ENCODE measurements around the gene ARHGAP4.

The ARHGAP4 gene

DNA sequence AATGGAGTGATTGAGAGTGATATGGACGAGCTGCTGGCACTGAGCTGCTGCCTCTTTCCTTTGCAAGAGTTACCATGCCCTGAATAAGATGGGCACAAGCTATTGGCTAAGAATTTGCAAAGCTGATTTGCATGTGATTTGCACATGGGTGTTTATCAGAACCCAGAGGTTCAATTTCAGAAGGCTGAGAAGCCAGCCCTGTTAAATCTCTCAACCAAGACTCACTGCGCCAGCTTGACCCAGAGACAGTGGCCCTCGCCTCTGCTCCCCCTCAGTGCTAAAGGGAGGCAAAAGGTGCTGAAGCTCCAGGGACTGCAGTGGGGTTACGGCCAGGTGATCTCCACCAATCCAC lies 701 bp downstream of the ARHGAP4 start:
- no peak for DNase-seq

DNA sequence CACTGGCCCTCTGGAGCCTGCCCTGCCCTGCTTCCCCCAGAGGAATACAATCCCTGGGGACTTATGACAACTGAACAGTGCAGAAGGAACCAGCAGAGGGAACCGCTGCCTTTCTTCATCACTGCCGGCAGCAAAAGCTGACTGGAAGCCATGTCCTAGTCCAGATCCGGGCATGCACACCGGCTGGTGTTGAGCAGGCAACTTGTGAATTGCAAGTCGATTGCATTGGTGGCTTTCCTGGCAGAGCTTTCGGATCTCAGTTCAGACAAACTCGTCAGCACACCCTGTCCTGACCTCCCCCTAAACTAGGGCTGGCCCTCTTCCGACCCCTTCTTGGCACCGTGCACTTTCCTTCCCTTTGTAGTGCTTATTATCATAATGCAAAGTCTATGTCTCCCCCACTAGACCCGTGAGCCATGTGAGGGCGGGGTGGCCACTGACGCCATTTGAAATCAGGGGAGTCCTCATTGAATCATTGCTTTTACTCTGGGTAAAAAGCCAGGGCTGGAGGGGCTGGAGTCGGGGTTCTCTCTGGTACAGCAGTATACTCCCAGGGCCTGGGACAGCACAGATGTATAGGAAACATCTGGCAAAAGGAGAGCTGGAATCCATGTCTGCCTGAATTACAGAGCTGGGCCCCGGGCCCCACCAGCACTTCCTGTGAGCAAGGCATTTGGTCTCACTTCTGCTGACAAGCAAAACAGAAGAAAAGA lies 1.8 kb downstream of the ARHGAP4 start:
- DNase-seq = peak; percentile 12 to 45

DNA sequence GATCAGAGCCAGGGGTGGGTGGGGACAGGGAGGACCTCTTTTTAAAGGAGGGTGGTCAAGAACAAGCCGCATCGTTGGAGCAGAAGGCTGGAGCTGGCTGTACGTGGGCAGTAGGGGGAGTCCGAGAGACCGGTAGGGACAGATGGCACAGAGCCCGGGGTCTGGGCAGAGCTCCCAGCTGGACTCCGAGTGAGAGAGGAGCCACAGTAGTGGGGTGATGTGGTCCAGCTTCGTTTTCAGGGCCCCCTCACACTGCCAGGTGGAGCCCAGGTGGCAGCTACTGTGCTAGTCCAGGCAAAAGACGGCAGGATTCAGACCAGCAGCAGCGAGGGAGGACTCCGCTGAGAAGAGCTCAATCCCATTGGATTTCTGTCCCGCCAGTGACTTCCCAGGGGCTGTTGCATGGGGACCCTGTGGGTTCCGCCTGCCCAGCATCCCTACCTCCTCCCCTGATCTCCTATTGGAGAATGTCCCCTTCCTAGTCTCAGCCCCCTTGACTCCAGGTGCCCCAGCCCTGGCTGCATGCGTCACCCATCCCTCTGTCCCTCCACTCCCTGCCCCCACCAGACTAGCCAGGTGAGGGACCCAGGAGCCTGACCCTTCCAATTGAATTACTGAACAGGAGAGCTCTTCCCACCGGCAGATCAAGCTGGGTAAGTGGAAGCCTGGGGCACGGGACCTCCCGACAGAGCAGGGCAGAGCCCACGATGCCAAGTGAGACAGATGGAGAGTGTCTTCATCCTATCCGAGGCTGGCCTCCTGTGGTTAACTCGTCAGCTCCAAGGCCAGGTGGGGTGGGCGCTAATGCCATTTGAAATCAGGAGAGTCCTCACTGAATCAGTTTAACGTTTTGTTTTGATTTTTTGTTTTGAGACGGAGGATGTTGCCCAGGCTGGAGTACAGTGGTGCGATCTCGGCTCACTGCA lies 2.9 kb downstream of the ARHGAP4 start:
- DNase-seq = peak; percentile 29 to 56

DNA sequence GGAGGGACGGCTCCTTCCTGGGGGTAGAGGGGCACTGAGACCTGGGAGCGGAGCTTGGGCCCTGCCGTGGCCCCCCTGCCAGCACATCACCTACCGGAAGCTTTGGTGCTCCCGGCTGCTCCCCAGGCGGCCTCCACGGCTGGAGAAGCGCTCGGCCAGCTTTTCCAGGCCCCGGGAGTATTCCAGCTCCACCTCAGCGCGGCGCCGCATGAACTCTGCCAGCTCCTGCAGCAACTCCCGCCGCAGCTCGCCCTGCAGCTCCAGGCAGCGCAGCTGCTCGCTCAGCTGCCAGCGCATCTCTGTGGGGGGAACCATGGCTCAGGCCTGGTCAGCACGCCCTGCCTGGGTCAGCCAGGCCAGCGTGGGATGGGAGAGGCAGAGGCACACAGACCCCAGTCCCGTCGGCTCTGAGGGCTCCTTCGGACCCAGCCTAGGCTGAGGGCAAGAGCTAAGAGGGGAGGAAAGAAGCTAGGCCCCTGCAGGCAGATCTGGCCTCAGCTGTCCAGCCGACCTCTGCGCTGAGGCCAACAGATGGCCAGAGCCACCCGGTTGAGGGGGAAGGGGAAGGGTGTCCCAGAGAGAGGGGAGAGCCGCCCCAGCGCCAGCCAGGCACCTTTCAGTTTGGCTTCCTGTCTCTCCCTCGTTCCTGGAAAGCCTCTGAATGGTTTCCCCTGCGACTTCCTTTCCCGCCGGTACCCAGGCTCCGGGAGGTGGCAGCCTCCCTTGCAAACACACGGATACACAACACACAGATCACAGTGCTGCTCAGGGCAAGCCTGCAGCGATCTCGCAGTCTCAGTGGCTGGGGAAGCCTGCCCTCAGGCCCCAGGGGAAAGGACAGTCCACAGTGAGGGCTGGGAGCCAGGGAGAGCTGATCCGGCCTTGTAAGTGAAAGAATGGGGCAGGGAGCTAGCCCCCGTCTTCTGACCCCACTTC lies 4.3 kb downstream of the ARHGAP4 start:
- no peak for DNase-seq

DNA sequence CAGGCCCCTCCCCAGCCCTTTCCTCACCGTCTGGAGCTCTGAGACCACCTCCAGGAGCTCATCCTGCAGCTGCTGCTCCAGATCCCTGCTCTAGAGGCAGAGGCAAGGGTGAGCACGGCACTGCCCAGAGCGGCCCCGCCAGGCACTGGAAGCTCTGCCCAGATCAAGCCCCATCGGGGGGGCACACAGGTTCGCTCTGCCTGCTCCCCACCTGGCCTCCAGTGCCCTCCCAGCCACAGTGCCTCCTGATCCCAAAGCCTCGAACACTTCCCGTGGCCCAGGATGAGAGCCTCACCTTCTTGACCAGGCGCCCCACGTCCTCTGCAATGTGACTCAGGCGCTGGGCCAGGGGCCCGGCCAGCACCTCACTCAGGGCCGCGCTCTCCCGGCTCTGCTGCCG lies 5.0 kb downstream of the ARHGAP4 start:
- DNase-seq = no peak

DNA sequence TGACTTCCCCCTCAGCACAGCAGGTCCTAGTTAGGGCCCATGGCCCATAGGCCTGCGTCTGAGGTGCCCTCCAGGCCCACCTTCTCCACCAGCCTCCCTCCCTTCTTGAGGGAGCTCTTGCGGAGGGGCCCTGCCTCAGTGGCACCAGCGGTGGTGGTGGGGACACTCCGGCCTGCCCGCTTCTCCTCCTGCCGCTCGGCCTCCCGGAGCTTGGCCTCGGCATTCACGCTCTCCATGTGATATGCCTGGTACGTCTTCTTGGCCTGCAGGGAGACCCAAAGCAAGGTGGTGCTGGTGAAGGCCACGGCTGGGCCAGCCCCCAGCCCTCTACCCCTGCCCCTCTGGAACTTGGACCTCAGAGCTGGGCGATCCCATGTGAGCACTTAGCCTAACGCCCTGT lies 5.5 kb downstream of the ARHGAP4 start:
- DNase-seq = no peak

DNA sequence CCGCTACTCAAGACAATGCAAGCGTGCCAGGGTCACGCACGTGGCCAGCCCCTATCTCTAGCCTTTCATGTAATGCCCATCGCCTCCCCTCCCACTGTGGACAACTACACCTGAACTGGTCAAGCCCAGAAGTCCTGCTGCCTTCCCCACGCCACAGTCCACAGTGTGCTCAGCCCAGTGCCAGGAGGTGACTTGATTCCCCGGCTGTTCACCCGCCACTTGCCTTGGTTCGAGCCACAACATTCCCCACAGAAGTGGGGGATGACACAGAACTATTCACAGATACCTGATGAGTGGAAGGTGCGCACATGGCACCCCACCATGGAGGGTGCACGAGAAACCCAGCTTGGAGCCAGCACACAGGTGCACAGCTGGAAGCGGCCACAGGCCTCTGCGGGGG lies 6.8 kb downstream of the ARHGAP4 start:
- no peak for DNase-seq

DNA sequence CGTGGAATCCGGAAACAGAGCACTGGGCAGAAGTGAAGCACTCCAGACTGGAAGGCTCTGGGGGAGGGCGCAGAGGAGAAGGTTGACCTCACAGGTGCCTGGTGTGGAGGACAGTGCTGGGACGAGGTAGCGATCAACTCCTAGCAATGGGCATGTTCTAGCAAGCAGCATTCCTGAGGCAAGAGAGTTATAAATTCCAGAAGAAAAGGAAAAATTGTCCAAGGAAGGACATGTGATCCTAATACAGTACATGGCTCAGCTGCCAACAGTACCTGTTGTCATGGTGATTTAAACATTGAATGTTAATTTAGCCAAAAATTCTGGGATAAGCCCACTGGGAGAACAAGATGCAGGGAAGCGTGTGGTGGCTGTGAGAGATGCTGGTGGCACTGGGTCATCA lies 8.2 kb downstream of the ARHGAP4 start:
- no peak for DNase-seq

DNA sequence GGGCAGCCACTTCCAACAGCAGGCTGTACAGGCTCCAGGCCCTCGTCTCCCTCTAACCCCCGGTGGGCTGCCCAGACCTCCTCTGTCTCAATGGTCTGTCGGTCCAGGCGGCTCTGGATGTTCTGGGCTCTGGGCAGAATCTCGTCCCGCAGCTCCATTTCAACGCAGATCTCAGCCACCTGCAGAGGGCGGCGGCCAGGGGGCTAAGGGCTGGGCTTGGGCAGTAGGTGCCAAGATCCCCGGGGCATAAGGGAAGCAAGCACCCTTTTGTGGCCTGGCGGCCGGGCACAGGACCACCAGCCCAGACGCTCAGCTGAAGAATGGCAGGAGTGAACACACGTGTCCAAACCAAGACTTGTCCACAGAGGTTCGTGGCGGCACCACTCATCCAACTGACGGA lies 12.4 kb downstream of the ARHGAP4 start:
- no peak for DNase-seq

DNA sequence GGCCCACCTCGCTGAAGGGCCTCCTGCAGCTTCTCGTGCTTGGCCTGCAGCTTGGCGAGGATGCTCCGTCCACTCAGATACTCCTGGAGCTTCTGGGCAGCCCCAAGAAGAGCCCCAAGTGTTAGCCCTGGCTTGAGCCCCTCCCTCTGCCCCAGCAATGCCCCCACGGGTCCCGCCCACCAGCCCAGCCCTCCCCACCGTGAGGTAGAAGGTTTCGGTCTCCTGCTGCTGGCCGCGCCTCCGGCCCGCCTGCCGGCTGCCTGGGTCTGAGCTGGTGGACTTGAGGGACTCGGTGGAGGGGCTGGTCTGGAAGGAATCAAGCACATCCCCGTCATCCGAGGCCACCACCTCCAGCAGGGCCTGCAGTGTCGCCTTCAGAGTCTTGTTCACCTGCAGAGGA lies 12.9 kb downstream of the ARHGAP4 start:
- no peak for DNase-seq

DNA sequence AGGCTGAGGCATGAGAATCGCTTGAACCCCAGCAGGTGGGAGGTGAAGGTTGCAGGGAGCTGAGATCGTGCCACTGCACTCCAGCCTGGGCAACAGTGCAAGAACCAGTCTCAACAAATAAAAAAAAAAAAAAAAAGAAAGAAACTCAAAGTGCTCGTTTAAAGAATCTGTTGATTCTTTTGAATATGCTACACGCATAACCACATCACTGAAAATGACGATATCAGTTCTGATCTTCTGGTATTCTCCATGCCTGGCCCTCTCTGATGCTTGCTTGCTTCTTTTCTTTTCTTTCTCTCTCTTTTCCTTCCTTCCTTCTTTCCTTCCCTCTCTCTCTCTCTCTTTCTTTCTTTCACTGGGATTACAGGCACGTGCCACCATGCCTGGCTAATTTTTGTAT lies 14.3 kb downstream of the ARHGAP4 start:
- no peak for DNase-seq

DNA sequence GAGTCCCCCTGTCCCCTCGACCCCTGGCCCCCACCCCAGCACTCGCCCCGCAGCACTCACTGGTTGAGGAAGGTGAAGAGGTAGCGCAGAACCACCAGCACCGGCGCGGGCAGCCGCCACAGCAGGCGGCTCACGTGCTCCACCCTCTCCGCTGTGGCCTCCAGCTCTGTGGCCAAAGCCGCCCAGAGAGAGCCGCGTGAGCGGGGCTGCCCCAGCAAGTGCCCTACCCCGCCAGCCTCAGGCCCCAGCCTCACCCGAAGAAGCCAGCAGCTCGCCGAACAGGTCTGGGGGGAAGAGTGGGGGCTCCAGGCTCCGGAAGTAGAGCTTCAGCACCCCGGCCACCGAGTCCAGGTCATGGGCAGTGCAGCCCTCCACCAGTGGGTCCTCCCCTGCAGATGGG lies 15.6 kb downstream of the ARHGAP4 start:
- DNase-seq = no peak

DNA sequence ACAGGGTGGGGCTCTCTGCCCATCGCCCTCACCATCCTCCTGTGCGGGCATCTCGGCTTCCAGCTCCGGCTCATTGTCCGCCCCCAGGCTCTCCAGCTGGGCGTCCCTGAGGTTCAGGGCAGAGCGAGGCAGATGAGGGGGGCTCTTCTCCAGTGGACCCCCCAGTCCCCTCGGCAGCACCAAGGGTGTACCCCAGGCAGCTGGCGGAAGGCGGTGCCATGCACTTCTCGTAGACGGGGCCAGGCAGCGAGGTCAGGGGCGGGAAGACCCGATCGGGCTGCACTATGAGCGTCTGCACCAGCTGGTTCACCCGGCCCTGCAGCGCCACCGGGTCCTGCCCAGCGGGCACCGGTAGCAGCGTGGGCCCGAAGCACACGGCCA lies 16.1 kb downstream of the ARHGAP4 start:
- no peak for DNase-seq

DNA sequence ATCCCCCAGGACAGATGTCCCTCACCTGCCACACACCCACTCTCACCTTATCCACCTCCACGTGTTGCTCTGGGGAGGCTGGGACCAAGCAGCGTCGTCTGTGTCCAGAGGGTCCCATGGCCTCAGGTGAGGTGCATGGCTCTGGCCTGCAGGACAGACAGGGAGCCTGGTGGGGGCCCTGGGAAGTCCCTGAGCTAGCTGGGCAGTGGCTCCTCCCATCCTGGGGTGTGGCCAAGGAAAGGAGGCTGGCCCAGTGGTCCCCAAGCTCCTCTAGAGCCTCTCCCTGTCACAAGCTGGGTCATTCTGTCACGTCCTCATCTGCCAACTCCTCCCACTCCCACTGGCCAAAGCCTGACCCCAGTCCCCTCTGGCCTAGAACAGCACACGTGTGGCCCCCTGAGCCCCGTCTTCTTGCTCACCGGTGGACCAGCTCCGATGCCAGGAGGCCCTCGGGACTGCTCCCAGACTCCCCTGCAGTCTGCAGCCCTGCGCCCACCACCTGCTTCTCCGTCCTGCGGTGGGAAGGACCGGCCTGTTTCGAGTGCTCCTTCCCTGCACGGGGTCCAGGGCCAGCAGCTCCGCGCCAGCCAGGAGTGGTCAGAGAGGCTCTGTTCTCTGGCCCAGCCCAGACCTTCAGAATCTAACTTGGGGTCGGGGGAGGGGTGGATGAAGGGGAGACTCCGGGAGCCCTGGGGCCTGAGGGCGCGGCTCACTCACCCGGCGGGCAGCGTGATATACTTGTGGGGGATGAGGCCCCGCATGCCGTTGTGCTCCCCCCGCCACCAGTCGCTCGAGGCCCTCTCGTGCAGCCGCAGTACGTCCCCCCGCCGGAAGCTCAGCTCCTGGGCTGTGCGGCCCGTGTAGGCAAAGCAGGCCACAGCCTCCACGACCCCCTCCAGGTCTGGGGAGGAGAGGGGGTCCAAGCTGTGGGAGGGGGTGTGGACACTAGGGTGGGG lies 16.8 kb downstream of the ARHGAP4 start:
- no peak for DNase-seq

DNA sequence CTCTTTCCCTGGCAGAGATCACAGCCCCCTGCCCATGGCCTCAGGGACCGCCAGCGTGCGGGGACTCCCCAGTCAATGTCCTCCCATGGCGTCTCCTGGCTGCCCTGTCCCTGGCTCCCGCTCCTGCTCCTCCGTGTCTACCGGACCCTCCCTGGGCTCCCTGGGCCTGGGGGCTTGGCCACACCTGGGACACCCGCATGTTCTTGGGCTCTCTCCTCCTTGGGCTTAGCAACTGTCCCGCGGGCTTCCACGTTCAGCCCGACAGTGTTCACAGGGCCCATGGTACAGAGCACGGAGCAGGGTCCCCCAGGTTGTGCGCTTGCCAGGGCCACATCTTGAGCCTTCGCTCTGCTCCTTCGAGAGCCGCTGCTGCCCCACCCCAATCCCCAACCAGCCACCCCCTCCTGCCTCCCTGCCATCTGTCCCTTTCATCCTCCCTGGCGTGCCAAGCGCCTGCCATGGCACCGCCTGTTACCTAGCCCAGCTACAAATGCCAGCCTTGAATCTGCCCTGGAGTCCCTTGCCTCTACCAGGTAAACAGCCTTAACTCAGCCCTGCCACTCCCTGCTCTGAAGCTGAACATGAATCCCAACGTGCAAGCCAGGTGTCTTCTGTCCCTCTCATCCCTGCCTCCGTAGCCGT lies 17.7 kb downstream of the ARHGAP4 start:
- DNase-seq = no peak

DNA sequence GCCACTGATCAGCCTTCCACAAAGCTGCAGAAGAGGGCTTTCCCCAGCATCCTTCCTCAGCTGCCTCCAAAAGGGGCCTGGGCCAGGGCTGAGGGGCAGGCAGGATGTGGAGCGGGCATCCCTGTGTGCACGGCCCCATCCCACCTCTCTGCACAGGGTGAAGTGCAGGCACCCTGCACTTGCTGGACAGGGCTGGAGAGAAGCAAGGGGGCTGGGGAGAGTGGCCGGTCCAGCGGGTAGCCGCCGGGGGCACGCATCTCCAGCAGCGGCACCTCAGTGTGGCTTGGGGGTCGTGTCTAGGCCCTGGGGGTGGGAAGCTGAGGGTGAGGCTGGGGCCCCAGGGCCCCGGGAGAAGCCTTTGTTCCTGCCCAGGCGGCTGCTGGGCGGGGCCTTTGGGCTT lies 18.6 kb downstream of the ARHGAP4 start:
- no peak for DNase-seq

DNA sequence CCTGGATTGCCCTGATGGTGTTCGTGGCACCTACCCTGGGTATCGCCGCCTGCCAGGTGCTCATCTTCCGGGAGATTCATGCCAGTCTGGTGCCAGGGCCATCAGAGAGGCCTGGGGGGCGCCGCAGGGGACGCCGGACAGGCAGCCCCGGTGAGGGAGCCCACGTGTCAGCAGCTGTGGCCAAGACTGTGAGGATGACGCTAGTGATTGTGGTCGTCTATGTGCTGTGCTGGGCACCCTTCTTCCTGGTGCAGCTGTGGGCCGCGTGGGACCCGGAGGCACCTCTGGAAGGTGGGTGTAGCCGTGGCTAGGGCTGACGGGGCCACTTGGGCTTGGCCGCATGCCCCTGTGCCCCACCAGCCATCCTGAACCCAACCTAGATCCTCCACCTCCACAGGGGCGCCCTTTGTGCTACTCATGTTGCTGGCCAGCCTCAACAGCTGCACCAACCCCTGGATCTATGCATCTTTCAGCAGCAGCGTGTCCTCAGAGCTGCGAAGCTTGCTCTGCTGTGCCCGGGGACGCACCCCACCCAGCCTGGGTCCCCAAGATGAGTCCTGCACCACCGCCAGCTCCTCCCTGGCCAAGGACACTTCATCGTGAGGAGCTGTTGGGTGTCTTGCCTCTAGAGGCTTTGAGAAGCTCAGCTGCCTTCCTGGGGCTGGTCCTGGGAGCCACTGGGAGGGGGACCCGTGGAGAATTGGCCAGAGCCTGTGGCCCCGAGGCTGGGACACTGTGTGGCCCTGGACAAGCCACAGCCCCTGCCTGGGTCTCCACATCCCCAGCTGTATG lies 19.7 kb downstream of the ARHGAP4 start:
- no peak for DNase-seq

DNA sequence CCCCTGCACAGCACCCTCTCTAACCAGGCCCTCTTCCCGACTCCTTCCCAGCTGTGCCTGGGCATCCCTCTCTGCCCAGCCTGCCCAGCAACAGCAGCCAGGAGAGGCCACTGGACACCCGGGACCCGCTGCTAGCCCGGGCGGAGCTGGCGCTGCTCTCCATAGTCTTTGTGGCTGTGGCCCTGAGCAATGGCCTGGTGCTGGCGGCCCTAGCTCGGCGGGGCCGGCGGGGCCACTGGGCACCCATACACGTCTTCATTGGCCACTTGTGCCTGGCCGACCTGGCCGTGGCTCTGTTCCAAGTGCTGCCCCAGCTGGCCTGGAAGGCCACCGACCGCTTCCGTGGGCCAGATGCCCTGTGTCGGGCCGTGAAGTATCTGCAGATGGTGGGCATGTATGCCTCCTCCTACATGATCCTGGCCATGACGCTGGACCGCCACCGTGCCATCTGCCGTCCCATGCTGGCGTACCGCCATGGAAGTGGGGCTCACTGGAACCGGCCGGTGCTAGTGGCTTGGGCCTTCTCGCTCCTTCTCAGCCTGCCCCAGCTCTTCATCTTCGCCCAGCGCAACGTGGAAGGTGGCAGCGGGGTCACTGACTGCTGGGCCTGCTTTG lies 20.5 kb downstream of the ARHGAP4 start:
- DNase-seq = no peak

DNA sequence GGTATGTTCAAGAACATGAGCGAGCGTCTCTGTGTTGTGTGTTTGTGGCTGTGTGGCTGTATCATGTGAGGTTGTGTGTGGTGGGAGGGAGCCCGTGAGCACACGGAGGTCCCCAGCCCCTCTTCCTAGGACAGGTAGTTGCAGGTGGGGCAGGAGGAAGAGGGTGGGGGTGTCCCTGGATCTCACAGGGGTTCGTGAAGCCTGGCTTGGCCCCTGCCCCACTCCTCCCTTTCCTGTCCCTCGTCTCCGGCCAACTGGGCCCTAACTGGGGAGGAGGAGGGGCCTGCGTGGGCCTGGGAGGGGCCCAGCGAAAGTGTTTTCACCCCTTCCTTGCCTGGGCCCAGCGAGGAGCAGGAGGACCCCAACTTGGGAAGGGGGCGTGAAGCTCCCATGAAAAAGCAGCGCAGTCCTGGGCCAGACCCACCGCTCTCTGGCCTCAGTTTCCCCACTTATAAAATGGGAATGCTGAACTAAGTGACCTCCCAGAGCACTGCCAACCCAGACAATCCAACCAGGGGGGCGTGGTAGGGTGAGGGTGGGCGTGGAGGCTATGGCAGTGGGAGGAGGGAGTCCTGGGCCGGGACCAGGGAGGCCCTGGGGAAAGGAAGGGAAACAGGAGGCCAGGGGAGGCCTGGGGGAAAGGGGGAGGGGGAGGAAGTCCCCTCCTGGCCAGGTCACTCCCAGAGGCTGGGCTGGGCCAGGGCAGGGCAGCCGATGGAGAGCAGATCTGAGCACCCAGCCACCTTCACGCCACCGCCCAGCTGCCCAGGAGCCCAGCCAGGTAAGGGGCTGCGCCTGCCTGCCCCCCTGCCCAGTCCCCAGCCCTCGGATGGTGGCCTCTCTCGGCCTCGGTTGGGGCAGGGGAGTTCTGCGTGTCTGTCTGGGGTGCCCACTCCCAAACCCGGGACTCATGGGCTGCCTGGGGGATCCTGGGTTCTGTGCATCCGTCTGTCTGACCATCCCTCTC lies 21.8 kb downstream of the ARHGAP4 start, which contains the start of gene AVPR2:
TSS of gene AVPR2 (plus strand) at position 683 of the 967 bp plus-strand sequence. CDS start 473 bp downstream, outside the sequence.
- no peak for DNase-seq

Measured in NCI-H2081 (cell line).